ENCODE results near the gene ZMYND8.

- TF ChIP-seq, protein P1, sequence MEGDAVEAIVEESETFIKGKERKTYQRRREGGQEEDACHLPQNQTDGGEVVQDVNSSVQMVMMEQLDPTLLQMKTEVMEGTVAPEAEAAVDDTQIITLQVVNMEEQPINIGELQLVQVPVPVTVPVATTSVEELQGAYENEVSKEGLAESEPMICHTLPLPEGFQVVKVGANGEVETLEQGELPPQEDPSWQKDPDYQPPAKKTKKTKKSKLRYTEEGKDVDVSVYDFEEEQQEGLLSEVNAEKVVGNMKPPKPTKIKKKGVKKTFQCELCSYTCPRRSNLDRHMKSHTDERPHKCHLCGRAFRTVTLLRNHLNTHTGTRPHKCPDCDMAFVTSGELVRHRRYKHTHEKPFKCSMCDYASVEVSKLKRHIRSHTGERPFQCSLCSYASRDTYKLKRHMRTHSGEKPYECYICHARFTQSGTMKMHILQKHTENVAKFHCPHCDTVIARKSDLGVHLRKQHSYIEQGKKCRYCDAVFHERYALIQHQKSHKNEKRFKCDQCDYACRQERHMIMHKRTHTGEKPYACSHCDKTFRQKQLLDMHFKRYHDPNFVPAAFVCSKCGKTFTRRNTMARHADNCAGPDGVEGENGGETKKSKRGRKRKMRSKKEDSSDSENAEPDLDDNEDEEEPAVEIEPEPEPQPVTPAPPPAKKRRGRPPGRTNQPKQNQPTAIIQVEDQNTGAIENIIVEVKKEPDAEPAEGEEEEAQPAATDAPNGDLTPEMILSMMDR (conservative IDR thresholded peaks at IDR 0.05; ENCODE audit: low read depth, low read length) = no peak
- no peak for TF ChIP-seq EZH2 (IDR thresholded peaks at IDR 0.05; ENCODE audit: low read length, unreplicated experiment)
- no peak for TF ChIP-seq EZH2phosphoT487 (IDR thresholded peaks at IDR 0.05; ENCODE audit: borderline replicate concordance, low read length)
Measured at GRCh38 chr20:47354714-47355488, 1.6 kb downstream of the ZMYND8 start.
